Erythroblast (primary cell): ENCODE measurements around the gene FN3K.

Experiments used
- DNase-seq, 2 experiments: peaks; one replicate each; lab custom pipeline; 2025; lab: John Stamatoyannopoulos, UW
- GATA1 ChIP-seq: IDR thresholded peaks from 2 replicates; pipeline ENCODE4 v1.6.1; 2011; ENCODE audit warnings: low read depth, mild to moderate bottlenecking, control low read depth, low read length, moderate library complexity
- POLR2A ChIP-seq: IDR thresholded peaks from 2 replicates; pipeline ENCODE4 v1.6.1; 2011; ENCODE audit warnings: mild to moderate bottlenecking, low read length

Gene FN3K

GRCh38 chr17:82734987-82735866 lies at the start of gene FN3K:
FN3K (plus strand) TSS chr17:82735615; CDS start chr17:82735637, 22 bp downstream.
- TF ChIP-seq POLR2A (peak; percentile 43), GATA1 (no peak)
- peak; percentile 80 to 82 for DNase-seq

GRCh38 chr17:82686366-82687324 lies 48.8 kb upstream of the FN3K start:
- DNase-seq = no peak
- TF ChIP-seq GATA1 (no peak), POLR2A (no peak)

GRCh38 chr17:82687375-82687861 lies 48.0 kb upstream of the FN3K start:
- TF ChIP-seq GATA1 (no peak), POLR2A (no peak)
- DNase-seq = no peak

- DNase-seq = no peak
- no peak for TF ChIP-seq POLR2A
- no peak for TF ChIP-seq GATA1
Measured at GRCh38 chr17:82687871-82688270, 47.5 kb upstream of the FN3K start.

GRCh38 chr17:82689077-82689476 lies 46.3 kb upstream of the FN3K start:
- DNase-seq = no peak
- TF ChIP-seq GATA1 (no peak), POLR2A (no peak)

GRCh38 chr17:82690786-82691489 lies 44.5 kb upstream of the FN3K start:
- TF ChIP-seq POLR2A (no peak), GATA1 (no peak)
- DNase-seq = no peak

- no peak for DNase-seq
- TF ChIP-seq GATA1 (no peak), POLR2A (no peak)
Measured at GRCh38 chr17:82691714-82692113, 43.7 kb upstream of the FN3K start.

GRCh38 chr17:82692268-82692667 lies 43.1 kb upstream of the FN3K start:
- DNase-seq = no peak
- no peak for TF ChIP-seq GATA1
- no peak for TF ChIP-seq POLR2A

- TF ChIP-seq POLR2A (no peak), GATA1 (no peak)
- DNase-seq = no peak
Measured at GRCh38 chr17:82693168-82693867, 42.1 kb upstream of the FN3K start.

- no peak for DNase-seq
- TF ChIP-seq POLR2A (no peak), GATA1 (no peak)
Measured at GRCh38 chr17:82694647-82695046, 40.8 kb upstream of the FN3K start.

GRCh38 chr17:82696259-82696658 lies 39.2 kb upstream of the FN3K start:
- no peak for DNase-seq
- TF ChIP-seq POLR2A (no peak), GATA1 (no peak)
